HAP-1 (cell line): Measurements from ENCODE around the gene TRAPPC2B.

Experiments
- DNase-seq, 2 experiments: peaks; one replicate each; pipeline ENCODE4 v3.0.0-alpha.2; 2016 to 2020; ENCODE audit warnings: low spot score in 2 of 2
- H3K27me3 ChIP-seq: fragments of 250-450 bp; sonication (Bioruptor Pico); 2 replicates; pipeline ENCODE4 v1.5.1; 2020; ENCODE audit warnings: low read depth, mild to moderate bottlenecking, moderate library complexity
- H3K36me3 ChIP-seq: fragments of 250-450 bp; sonication (Bioruptor Pico); replicated peaks from 2 replicates; pipeline ENCODE4 v1.5.1; 2020; ENCODE audit warnings: mild to moderate bottlenecking
- H3K4me1 ChIP-seq: fragments of 250-450 bp; sonication (Bioruptor Pico); 2 replicates; pipeline ENCODE4 v1.5.1; 2020; ENCODE audit warnings: mild to moderate bottlenecking
- H3K4me3 ChIP-seq: fragments of 250-450 bp; sonication (Bioruptor Pico); 2 replicates; pipeline ENCODE4 v1.5.1; 2020; ENCODE audit warnings: mild to moderate bottlenecking, moderate library complexity
- H3K9me3 ChIP-seq: fragments of 250-450 bp; sonication (Bioruptor Pico); 2 replicates; pipeline ENCODE4 v1.5.1; 2020; ENCODE audit warnings: mild to moderate bottlenecking, moderate library complexity
- in situ Hi-C: fragments of 300-500 bp; cut with MboI; formaldehyde crosslinking; loops from 3 replicates; pipeline ENCODE4 v1.14.3; 2020; ENCODE audit warnings: low sequenced_read_pairs, inconsistent platforms, mixed read lengths

TRAPPC2B gene

GRCh38 chr19:57382806-57383488 is 19.6 kb downstream of the TRAPPC2B start:
- in situ Hi-C loops: no loop called here
- Histone ChIP-seq H3K27me3 (no peaks in the 10 kb centered on the region), H3K9me3 (peaks cover 4% of the 10 kb centered on the region; the same call in 1 of the 2 replicates), H3K4me3 (no peak overlapping the region), H3K4me1 (no peaks in the 10 kb centered on the region), H3K36me3 (no peaks in the 10 kb centered on the region; the same call in 1 of the 2 replicates)
- no peak for DNase-seq

DNA sequence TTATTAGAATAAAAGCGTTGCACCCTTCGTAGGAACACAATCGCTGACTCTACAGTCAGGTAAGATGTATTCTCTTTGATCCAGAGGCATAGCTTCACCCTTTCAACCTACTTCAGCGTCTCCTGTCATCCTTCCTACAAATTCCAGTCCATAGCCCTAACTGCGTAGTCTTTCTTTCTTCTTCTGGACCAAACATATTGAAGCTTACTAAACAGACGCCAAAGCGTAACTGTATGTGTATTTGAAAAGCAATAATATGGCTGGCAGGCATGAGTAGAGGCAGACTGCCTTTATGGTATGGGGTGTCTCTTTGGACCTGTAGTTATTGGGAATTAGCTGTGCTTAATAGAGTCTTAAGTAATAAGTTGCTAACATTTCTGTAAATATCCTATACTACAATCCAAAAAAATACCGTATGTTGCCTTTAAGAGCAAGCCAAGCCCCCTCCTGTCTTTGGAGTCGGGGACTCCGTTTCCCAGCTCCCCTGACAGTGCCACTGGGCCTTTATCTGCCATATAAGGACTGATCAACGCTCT is 25.9 kb downstream of the TRAPPC2B start:
- H3K27me3 ChIP-seq: no peaks in the 10 kb centered on the region
- in situ Hi-C loops: no loop called here
- H3K4me3 ChIP-seq: peak overlapping the region; percentile 84
- H3K36me3 ChIP-seq: no peaks in the 10 kb centered on the region
- DNase-seq: no peak
- H3K4me1 ChIP-seq: peaks cover 2% of the 10 kb centered on the region; the same call in 1 of the 2 replicates
- no peaks in the 10 kb centered on the region for H3K9me3 ChIP-seq

DNA sequence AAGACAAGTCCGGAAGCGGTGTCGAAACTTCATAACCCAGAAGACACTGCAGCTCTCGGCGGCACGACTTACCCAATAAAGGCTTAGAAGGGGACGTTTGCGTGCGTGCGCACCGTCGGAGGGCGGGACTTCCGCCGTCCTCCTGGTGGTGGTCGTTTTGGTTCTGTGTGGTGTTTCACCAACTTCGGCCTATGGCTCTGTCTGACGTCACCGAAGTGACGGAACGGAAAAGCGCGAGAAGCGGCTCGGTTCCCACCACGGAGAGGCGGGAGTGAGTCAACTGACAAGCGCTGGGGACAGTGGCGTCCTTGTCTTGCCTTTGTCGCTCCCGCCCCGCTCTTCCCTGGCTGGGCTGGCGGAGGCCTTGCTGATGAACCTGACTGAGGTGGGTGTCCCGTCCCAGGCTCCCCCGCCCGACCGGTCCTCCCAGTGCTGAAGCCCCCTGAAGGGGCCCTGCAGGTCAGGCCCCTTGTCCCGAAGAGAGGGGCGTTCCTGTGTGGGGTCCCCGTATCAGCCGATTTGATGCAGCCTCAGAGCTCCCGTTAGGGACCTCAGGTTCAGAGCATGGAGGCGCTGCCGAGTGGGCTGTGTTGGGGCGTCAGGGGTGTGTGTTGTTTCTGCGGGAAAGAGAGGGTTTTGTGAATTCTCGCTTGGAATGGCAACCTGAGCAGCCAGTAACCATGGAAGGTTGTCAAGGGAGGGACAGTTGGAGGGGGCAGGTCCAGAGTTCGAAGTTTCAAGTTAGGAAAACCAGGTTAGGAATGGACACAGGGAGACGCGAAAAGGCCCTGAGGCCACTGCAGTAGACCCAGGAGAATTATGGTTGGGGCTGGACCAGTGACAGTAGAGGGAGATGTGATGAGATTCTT is 26.6 kb downstream of the TRAPPC2B start, which contains the start of gene ZNF548:
Gene ZNF548 (plus strand): TSS at position 125 of the 869 bp plus-strand sequence. CDS start 246 bp downstream, at position 371.
- no peaks in the 10 kb centered on the region for H3K36me3 ChIP-seq
- DNase-seq: peak; percentile 95 to 96
- peak within 1 kb of the TSS; percentile 84 for H3K4me3 ChIP-seq
- peaks cover 2% of the 10 kb centered on the region; the same call in 1 of the 2 replicates for H3K4me1 ChIP-seq
- in situ Hi-C loops: no loop called here
- H3K9me3 ChIP-seq: no peaks in the 10 kb centered on the region
- H3K27me3 ChIP-seq: no peaks in the 10 kb centered on the region

- Histone ChIP-seq H3K4me1 (no peaks in the 10 kb centered on the region; the same call in 1 of the 2 replicates), H3K36me3 (peaks cover 26% of the 10 kb centered on the region), H3K9me3 (0 out of 2 replicates have a peak, but pooled peaks cover 2% of the 10 kb centered on the region), H3K4me3 (no peak overlapping the region), H3K27me3 (no peaks in the 10 kb centered on the region)
- in situ Hi-C loops: no loop called here
- DNase-seq: no peak
Measured at GRCh38 chr19:57395710-57396109, 32.4 kb downstream of the TRAPPC2B start.

- Histone ChIP-seq H3K4me3 (no peak overlapping the region), H3K36me3 (peaks cover 26% of the 10 kb centered on the region), H3K27me3 (no peaks in the 10 kb centered on the region), H3K4me1 (no peaks in the 10 kb centered on the region), H3K9me3 (0 out of 2 replicates have a peak, but pooled peaks cover 2% of the 10 kb centered on the region)
- in situ Hi-C loops: no loop called here
- DNase-seq: no peak
Measured at GRCh38 chr19:57398868-57399267, 35.5 kb downstream of the TRAPPC2B start.

DNA sequence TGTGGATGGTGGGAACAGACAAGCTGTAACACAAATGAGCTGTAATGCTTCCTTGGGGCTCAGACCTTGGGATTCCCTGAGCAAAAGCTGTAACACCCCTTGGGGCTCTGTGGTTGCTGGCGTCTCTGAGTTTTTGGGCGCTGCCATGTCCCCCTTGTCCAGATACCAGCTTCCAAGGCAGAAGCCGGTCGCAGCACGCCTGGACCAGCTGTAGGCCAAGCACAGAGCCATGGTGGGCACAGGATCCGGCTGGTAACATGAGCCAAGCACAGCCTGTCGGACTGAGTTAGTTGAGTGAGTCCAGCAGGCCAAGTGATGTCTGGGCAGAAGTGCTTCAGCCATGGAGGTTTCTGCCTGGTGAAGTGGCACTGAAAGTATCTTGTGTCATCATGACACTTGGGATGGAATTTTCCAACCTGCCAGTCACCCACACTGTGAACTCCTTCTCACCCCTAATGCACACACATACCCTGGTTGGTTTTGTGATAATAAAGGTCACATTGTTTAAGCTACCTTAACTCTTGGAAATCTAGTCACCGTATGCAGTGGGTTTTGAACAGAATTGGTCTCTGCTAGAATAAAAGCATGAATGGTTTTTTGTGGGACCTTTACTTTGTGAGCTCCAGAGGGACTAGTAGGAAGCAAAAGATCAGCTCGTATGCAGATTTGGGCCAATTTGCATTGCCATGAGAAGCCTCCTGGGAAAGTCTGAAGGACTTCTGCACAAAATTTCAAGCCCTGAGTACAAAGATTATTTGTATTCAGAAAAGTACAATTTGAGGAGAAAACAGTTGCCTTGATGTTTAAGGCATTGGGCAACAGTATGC is 40.6 kb downstream of the TRAPPC2B start:
- Histone ChIP-seq H3K27me3 (no peaks in the 10 kb centered on the region), H3K9me3 (0 out of 2 replicates have a peak, but pooled peaks cover 1% of the 10 kb centered on the region), H3K36me3 (peaks cover 10% of the 10 kb centered on the region), H3K4me1 (no peaks in the 10 kb centered on the region), H3K4me3 (no peak overlapping the region)
- in situ Hi-C loops: no loop called here
- no peak for DNase-seq

DNA sequence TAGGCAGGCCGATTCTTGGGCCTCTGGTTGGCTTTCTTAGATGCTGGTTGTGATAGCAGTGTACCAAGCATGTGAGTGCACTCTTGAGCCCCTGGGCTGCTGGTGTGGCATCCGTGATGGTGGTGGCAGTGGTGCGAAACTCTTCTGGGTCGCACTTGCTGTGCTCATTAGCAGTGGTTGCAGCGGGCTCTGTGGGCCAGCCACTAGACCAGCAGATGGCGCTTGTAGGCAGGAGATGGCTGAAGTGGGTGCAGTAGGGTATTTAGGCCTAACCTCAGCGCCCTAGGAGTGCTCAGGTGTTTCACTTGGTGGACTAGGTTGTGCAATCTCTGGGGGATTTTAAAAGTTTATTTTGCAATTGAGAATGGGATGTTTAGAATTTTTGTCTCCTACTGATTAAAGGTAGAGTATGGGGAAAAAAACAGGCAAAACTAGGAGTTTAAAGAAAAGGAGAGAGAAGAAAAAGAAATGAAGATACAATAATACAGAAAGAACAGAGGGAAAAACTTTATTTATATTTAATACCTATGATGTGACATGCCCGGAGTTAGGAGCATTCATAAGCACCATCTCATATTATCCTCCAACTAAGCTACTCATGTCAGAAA is 43.3 kb downstream of the TRAPPC2B start:
- in situ Hi-C loops: no loop called here
- Histone ChIP-seq H3K4me1 (no peaks in the 10 kb centered on the region), H3K27me3 (no peaks in the 10 kb centered on the region), H3K36me3 (0 out of 2 replicates have a peak, but pooled peaks cover 3% of the 10 kb centered on the region), H3K4me3 (no peak overlapping the region), H3K9me3 (no peaks in the 10 kb centered on the region)
- peak; percentile 42 to 76 for DNase-seq

DNA sequence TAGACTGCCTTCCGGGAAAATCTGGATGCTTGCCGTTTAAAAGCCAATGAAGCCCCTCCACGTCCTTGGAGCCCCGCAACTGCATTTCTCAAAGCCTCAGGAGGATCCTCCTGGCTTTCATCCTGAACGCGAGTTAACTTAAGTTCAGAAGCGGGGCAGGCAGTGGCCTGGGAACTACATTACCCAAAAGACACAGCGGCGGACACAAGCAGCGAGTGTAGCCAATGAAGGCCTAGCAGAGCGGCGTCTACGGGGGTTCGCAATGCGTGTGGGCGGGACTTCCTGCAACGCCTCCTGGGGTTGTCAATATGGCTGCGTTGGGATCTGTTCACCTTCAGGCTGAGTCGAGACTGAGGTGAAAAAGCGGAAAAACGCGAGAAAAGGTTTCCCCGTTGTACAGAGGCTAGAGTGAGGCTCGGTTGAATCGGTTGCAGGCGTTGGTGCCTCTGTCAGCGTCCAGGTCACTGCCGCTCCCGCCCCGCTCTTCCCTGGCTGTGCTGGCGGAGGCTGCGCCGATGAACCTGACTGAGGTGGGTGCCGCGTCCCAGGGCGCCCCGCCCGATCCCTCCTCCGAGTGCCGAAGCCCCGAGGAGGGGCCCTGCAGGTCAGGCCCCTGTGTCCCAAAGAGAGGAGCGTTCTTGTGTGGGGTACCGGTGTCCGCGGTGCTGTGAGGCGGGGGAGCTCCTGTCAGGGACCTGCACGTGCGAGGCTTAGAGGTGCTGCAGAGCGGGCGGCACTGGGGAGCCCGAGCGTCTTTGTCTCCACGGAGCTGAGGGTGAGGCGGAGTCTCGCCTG is 47.7 kb downstream of the TRAPPC2B start, which contains the start of gene ZNF17:
Gene ZNF17 (plus strand): TSS at position 285 of the 795 bp plus-strand sequence. CDS start 2,455 bp downstream, outside the sequence.
- no peaks in the 10 kb centered on the region; the same call in 1 of the 2 replicates for H3K4me1 ChIP-seq
- H3K4me3 ChIP-seq: peak within 1 kb of the TSS; percentile 90
- no peaks in the 10 kb centered on the region for H3K27me3 ChIP-seq
- no peaks in the 10 kb centered on the region for H3K9me3 ChIP-seq
- in situ Hi-C loops: no loop called here
- peak; percentile 92 to 94 for DNase-seq
- peaks cover 5% of the 10 kb centered on the region; the same call in 1 of the 2 replicates for H3K36me3 ChIP-seq
